Endometrial microvascular endothelial cells (primary cell): ENCODE measurements around the gene ANKRD29. TPM values are rescaled to one million over a fixed set of nuclear protein-coding genes. Genes with fewer than 3 reads are reported as not detected.

Experiments
- in situ Hi-C: cut with HindIII; loops from 2 replicates; pipeline ENCODE4 v1.10.0; 2017; ENCODE audit warnings: low sequenced_read_pairs, low pct_unique_long_range_greater_than_20kb; ENCODE audit errors: inconsistent ontology term
- total RNA-seq: library from RNA; depleted of rRNA; stranded (reverse); fragments of >200 nt; gene quantifications from one replicate; pipeline ENCODE4 v1.2.3, GENCODE V29; 2015; ENCODE audit errors: inconsistent ontology term

Gene ANKRD29
- total RNA-seq, 1 donor from 2014 or later, result 0.93 TPM

GRCh38 chr18:23689031-23689615, 26.4 kb upstream of the ANKRD29 start, which contains the start of gene LAMA3:
TSS of gene LAMA3 (plus strand) at chr18:23689453. CDS start at chr18:23689684, 231 bp downstream.
- in situ Hi-C loops, result no loop called here

- in situ Hi-C loops, result no loop called here
These were observed 25.8 kb upstream of the ANKRD29 start for GRCh38 chr18:23688528-23688927.

- in situ Hi-C loops, result no loop called here
These were observed 21.9 kb upstream of the ANKRD29 start for GRCh38 chr18:23684515-23685197.

- in situ Hi-C loops, result no loop called here
These were observed 21.0 kb upstream of the ANKRD29 start for GRCh38 chr18:23683671-23684070.

GRCh38 chr18:23683155-23683554, 20.4 kb upstream of the ANKRD29 start:
- in situ Hi-C loops, result no loop called here

GRCh38 chr18:23682472-23682871, 19.8 kb upstream of the ANKRD29 start:
- in situ Hi-C loops, result no loop called here

GRCh38 chr18:23682045-23682444, 19.3 kb upstream of the ANKRD29 start:
- in situ Hi-C loops, result no loop called here

GRCh38 chr18:23675896-23676295, 13.2 kb upstream of the ANKRD29 start:
- in situ Hi-C loops, result no loop called here

- in situ Hi-C loops, result no loop called here
These were observed 12.5 kb upstream of the ANKRD29 start for GRCh38 chr18:23675236-23675635.

- in situ Hi-C loops, result no loop called here
These were observed 11.0 kb upstream of the ANKRD29 start for GRCh38 chr18:23673725-23674124.

- in situ Hi-C loops, result no loop called here
These were observed 8.9 kb upstream of the ANKRD29 start for GRCh38 chr18:23671564-23671963.

- in situ Hi-C loops, result no loop called here
These were observed 7.2 kb upstream of the ANKRD29 start for GRCh38 chr18:23669804-23670405.

GRCh38 chr18:23669202-23669766, 6.6 kb upstream of the ANKRD29 start:
- in situ Hi-C loops, result no loop called here

GRCh38 chr18:23668731-23669130, 6.0 kb upstream of the ANKRD29 start:
- in situ Hi-C loops, result no loop called here

GRCh38 chr18:23667114-23667513, 4.4 kb upstream of the ANKRD29 start:
- in situ Hi-C loops, result no loop called here

- in situ Hi-C loops, result no loop called here
These were observed 2.0 kb upstream of the ANKRD29 start for GRCh38 chr18:23664674-23665073.

- in situ Hi-C loops, result no loop called here
These were observed 889 bp downstream of the ANKRD29 start for GRCh38 chr18:23661735-23662308.

GRCh38 chr18:23658285-23658684, 4.4 kb downstream of the ANKRD29 start:
- in situ Hi-C loops, result no loop called here

- in situ Hi-C loops, result no loop called here
These were observed 10.5 kb downstream of the ANKRD29 start for GRCh38 chr18:23652232-23652631.
